Parathyroid adenoma (tissue), 2 donors: ENCODE data around the gene ANGPTL8.

Experiments
- H2AFZ ChIP-seq: fragments of 300-600 bp; sonication (generic); one replicate; pipeline ENCODE4 v1.7.0; 2017; ENCODE audit warnings: antibody characterized with exemption, mild to moderate bottlenecking
- H3K27ac ChIP-seq: fragments of 300-600 bp; sonication (generic); one replicate; pipeline ENCODE4 v1.7.0; 2017
- H3K27me3 ChIP-seq: fragments of 300-600 bp; sonication (generic); one replicate; pipeline ENCODE4 v1.7.0; 2017; ENCODE audit warnings: low read length; ENCODE audit not compliant: control insufficient read depth, insufficient read depth
- H3K36me3 ChIP-seq: fragments of 300-600 bp; sonication (generic); one replicate; pipeline ENCODE4 v1.7.0; 2017; ENCODE audit warnings: low read length; ENCODE audit not compliant: control insufficient read depth, insufficient read depth
- H3K4me1 ChIP-seq: fragments of 300-600 bp; sonication (generic); one replicate; pipeline ENCODE4 v1.7.0; 2017; ENCODE audit warnings: control low read depth
- H3K4me2 ChIP-seq: fragments of 300-600 bp; sonication (generic); one replicate; pipeline ENCODE4 v1.7.0; 2017; ENCODE audit warnings: low read length
- H3K4me3 ChIP-seq: fragments of 300-600 bp; sonication (generic); one replicate; pipeline ENCODE4 v1.7.0; 2017; ENCODE audit warnings: low read depth, low read length
- H3K79me2 ChIP-seq: fragments of 300-600 bp; sonication (generic); one replicate; pipeline ENCODE4 v1.7.0; 2017; ENCODE audit warnings: control low read depth
- H3K9ac ChIP-seq: fragments of 300-600 bp; sonication (generic); one replicate; pipeline ENCODE4 v1.7.0; 2017; ENCODE audit warnings: mild to moderate bottlenecking
- H3K9me3 ChIP-seq: fragments of 300-600 bp; sonication (generic); one replicate; pipeline ENCODE4 v1.7.0; 2017; ENCODE audit warnings: low read length; ENCODE audit not compliant: control insufficient read depth
- TF ChIP-seq, protein P1 (sequence below): fragments of 300-600 bp; sonication (generic); IDR thresholded peaks from one replicate; pipeline ENCODE4 v1.7.0; 2017; ENCODE audit warnings: antibody characterized with exemption, mild to moderate bottlenecking
- donor health status: primary hyperparathyroidism.

Gene ANGPTL8

GRCh38 chr19:11226716-11227166 lies 12.7 kb upstream of the ANGPTL8 start:
- TF ChIP-seq, protein P1, sequence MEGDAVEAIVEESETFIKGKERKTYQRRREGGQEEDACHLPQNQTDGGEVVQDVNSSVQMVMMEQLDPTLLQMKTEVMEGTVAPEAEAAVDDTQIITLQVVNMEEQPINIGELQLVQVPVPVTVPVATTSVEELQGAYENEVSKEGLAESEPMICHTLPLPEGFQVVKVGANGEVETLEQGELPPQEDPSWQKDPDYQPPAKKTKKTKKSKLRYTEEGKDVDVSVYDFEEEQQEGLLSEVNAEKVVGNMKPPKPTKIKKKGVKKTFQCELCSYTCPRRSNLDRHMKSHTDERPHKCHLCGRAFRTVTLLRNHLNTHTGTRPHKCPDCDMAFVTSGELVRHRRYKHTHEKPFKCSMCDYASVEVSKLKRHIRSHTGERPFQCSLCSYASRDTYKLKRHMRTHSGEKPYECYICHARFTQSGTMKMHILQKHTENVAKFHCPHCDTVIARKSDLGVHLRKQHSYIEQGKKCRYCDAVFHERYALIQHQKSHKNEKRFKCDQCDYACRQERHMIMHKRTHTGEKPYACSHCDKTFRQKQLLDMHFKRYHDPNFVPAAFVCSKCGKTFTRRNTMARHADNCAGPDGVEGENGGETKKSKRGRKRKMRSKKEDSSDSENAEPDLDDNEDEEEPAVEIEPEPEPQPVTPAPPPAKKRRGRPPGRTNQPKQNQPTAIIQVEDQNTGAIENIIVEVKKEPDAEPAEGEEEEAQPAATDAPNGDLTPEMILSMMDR: no peak
- no peak overlapping the region for H3K9ac ChIP-seq

GRCh38 chr19:11227195-11227886 lies 12.1 kb upstream of the ANGPTL8 start:
- no peaks in the 10 kb centered on the region for H3K79me2 ChIP-seq
- H3K4me1 ChIP-seq: no peaks in the 10 kb centered on the region
- H3K36me3 ChIP-seq: no peaks in the 10 kb centered on the region
- no peak overlapping the region for H3K9ac ChIP-seq
- no peak overlapping the region for H3K4me3 ChIP-seq
- no peak overlapping the region for H3K27ac ChIP-seq
- H3K4me2 ChIP-seq: no peak overlapping the region
- no peaks in the 10 kb centered on the region for H3K27me3 ChIP-seq
- H3K9me3 ChIP-seq: no peaks in the 10 kb centered on the region
- TF ChIP-seq, protein P1: no peak
- no peak overlapping the region for H2AFZ ChIP-seq

More at GRCh38 chr19:11226716-11227166, 12.7 kb upstream of the ANGPTL8 start:
- H3K27me3 ChIP-seq: no peaks in the 10 kb centered on the region
- H3K79me2 ChIP-seq: no peaks in the 10 kb centered on the region
- H3K27ac ChIP-seq: no peak overlapping the region
- no peak overlapping the region for H3K4me2 ChIP-seq
- H2AFZ ChIP-seq: no peak overlapping the region
- no peaks in the 10 kb centered on the region for H3K4me1 ChIP-seq
- no peaks in the 10 kb centered on the region for H3K9me3 ChIP-seq
- no peaks in the 10 kb centered on the region for H3K36me3 ChIP-seq
- H3K4me3 ChIP-seq: no peak overlapping the region

DNA sequence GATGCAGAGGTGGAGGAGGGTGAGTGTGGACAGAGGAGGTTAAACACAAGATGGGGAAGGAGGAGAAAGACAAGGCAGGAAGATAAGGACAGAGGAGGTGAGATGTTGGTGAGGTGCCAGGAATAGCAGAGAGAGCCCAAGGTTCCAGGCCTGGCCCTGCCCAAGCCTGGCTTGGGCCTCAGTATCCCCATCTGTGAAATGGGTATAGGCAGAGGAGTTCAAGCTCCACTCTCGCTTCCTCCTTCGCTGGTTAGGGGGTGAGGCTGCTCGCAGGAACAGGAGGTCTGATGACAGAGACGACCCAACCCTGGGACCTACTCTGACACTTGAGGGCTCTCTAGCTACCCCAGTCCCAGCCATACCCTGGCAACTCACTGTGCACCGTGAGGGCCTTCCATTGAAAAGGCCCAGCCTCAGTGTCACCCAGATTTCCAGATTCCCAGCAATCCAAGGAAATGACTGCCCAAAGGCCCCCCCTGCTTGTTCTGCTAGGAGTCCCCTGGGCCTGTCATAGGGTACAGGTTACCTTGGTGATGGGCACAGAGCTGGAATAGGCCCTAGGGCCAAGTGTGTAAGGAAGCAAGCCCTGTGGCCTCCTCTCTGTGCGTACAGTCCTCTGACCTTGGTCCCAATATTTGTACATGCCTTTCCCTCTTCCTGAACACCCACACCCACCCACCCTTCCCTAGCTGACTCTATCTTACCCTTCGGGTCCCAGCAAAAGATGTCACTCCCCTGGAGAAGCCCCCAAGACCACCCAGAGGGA lies 8.6 kb upstream of the ANGPTL8 start:
- Histone ChIP-seq H3K9ac (no peak overlapping the region), H3K4me1 (no peaks in the 10 kb centered on the region), H3K4me3 (no peak overlapping the region), H3K27me3 (no peaks in the 10 kb centered on the region), H3K79me2 (no peaks in the 10 kb centered on the region), H3K4me2 (no peak overlapping the region), H3K36me3 (no peaks in the 10 kb centered on the region), H3K9me3 (no peaks in the 10 kb centered on the region), H3K27ac (no peak overlapping the region), H2AFZ (no peak overlapping the region)
- TF ChIP-seq, protein P1: no peak

GRCh38 chr19:11232555-11232954 lies 6.9 kb upstream of the ANGPTL8 start:
- Histone ChIP-seq H3K27me3 (no peaks in the 10 kb centered on the region), H3K9me3 (no peaks in the 10 kb centered on the region), H3K36me3 (no peaks in the 10 kb centered on the region), H3K4me3 (no peak overlapping the region), H2AFZ (no peak overlapping the region), H3K9ac (no peak overlapping the region), H3K79me2 (no peaks in the 10 kb centered on the region), H3K27ac (no peak overlapping the region), H3K4me1 (no peaks in the 10 kb centered on the region), H3K4me2 (no peak overlapping the region)
- TF ChIP-seq, protein P1: no peak
